CD4-positive, CD25-positive, alpha-beta regulatory T cell (primary cell): Measurements from ENCODE around the gene CHN2. TPM values are rescaled to one million over a fixed set of nuclear protein-coding genes. Genes with fewer than 3 reads are reported as not detected.

ENCODE experiments used
- ATAC-seq, 2 donors: fragments of 150-1000 bp; cut with Tn5 transposase; one replicate each; pipeline ENCODE4 v1.10.0; 2021; ENCODE audit warnings: low read depth in 2 of 2, moderate number of reproducible peaks in 2 of 2, moderate library complexity in 1 of 2
- DNase-seq, 3 donors: peaks; one replicate each; pipeline versions ENCODE4 v3.0.0 to v3.0.0-alpha.2; 2012 to 2022; ENCODE audit warnings: mixed read lengths in 1 of 3
- H3K27ac ChIP-seq: one replicate; pipeline ENCODE4 v1.7.0; 2013; ENCODE audit warnings: mild to moderate bottlenecking, low read length; ENCODE audit not compliant: insufficient read depth, poor library complexity, severe bottlenecking
- H3K27me3 ChIP-seq: one replicate; pipeline ENCODE4 v1.7.0; 2013; ENCODE audit warnings: low read length; ENCODE audit not compliant: control insufficient read depth, insufficient read depth
- H3K36me3 ChIP-seq: one replicate; pipeline ENCODE4 v1.7.0; 2013; ENCODE audit warnings: mild to moderate bottlenecking, low read length, moderate library complexity; ENCODE audit not compliant: control insufficient read depth, insufficient read depth
- H3K4me1 ChIP-seq: 2 replicates; pipeline ENCODE4 v1.7.0; 2013; ENCODE audit warnings: mild to moderate bottlenecking, low read length; ENCODE audit not compliant: insufficient read depth, control insufficient read depth, poor library complexity, severe bottlenecking
- H3K4me3 ChIP-seq: one replicate; pipeline ENCODE4 v1.7.0; 2013; ENCODE audit warnings: low read depth, mild to moderate bottlenecking, low read length, moderate library complexity
- H3K9me3 ChIP-seq, 2 experiments: 1 replicate in 1 of 2; 2 replicates in 1 of 2; pipeline ENCODE4 v1.7.0; 2013; ENCODE audit warnings: low read length in 2 of 2, mild to moderate bottlenecking in 1 of 2, moderate library complexity in 1 of 2; ENCODE audit not compliant: control insufficient read depth in 2 of 2
- H3K27ac Mint-ChIP-seq, 3 donors: one replicate each; pipeline ENCODE4 v1.8.0; 2020 to 2022; ENCODE audit warnings: mild to moderate bottlenecking in 3 of 3, mixed read lengths in 3 of 3, moderate library complexity in 2 of 3
- H3K27me3 Mint-ChIP-seq: one replicate; pipeline ENCODE4 v1.8.0; 2022; ENCODE audit warnings: mild to moderate bottlenecking, mixed read lengths
- H3K36me3 Mint-ChIP-seq: one replicate; pipeline ENCODE4 v1.8.0; 2020; ENCODE audit warnings: mixed read lengths
- H3K4me1 Mint-ChIP-seq, 4 donors: one replicate each; pipeline ENCODE4 v1.8.0; 2020 to 2022; ENCODE audit warnings: mixed read lengths in 4 of 4, mild to moderate bottlenecking in 1 of 4
- H3K4me3 Mint-ChIP-seq, 4 donors: one replicate each; pipeline ENCODE4 v1.8.0; 2020 to 2022; ENCODE audit warnings: mild to moderate bottlenecking in 4 of 4, mixed read lengths in 4 of 4, moderate library complexity in 3 of 4
- H3K9me3 Mint-ChIP-seq, 7 donors: one replicate each; pipeline ENCODE4 v1.8.0; 2020 to 2022; ENCODE audit warnings: mixed read lengths in 7 of 7, mild to moderate bottlenecking in 3 of 7, moderate library complexity in 2 of 7
- polyA plus RNA-seq, 4 donors: library from polyadenylated mRNA; unstranded; fragments of 300-500 nt; fragmentation: Illumina TruSeq; gene quantifications; one replicate each; pipeline ENCODE4 v1.2.3, GENCODE V29; 2021
- total RNA-seq: library from RNA; stranded (reverse); gene quantifications from one replicate; pipeline ENCODE4 v1.2.3, GENCODE V29; 2022

Gene CHN2
- total and polyA plus RNA-seq, 5 donors from 2014 or later = 0.55 to 1.7 TPM; not detected in 3

GRCh38 chr7:29253225-29253624 is 58.6 kb downstream of the CHN2 start:
- peaks cover 0 to 2% (median 0%) of the 10 kb centered on the region in 7 donors for H3K9me3 Mint-ChIP-seq
- DNase-seq (no peak), ATAC-seq (no peak)
- no peaks in the 10 kb centered on the region for H3K27me3 Mint-ChIP-seq
- H3K27me3 ChIP-seq = no peaks in the 10 kb centered on the region
- H3K27ac ChIP-seq = no peak overlapping the region
- H3K9me3 ChIP-seq = no peaks in the 10 kb centered on the region
- H3K36me3 Mint-ChIP-seq = no peaks in the 10 kb centered on the region
- H3K4me3 Mint-ChIP-seq = no peak overlapping the region
- H3K36me3 ChIP-seq = no peaks in the 10 kb centered on the region
- H3K4me1 Mint-ChIP-seq = no peaks in the 10 kb centered on the region
- no peak overlapping the region for H3K4me3 ChIP-seq
- no peaks in the 10 kb centered on the region for H3K4me1 ChIP-seq
- H3K27ac Mint-ChIP-seq = no peak overlapping the region

GRCh38 chr7:29254591-29254990 is 60.0 kb downstream of the CHN2 start:
- Mint-ChIP-seq H3K4me3 (no peak overlapping the region), H3K9me3 (peaks cover 0 to 4% (median 0%) of the 10 kb centered on the region in 7 donors), H3K27ac (no peak overlapping the region), H3K27me3 (no peaks in the 10 kb centered on the region), H3K4me1 (no peaks in the 10 kb centered on the region), H3K36me3 (no peaks in the 10 kb centered on the region)
- Histone ChIP-seq H3K9me3 (no peaks in the 10 kb centered on the region), H3K27ac (no peak overlapping the region), H3K4me3 (no peak overlapping the region), H3K36me3 (no peaks in the 10 kb centered on the region), H3K4me1 (no peaks in the 10 kb centered on the region), H3K27me3 (no peaks in the 10 kb centered on the region)
- DNase-seq (no peak), ATAC-seq (no peak)

GRCh38 chr7:29255199-29255878 is 60.8 kb downstream of the CHN2 start:
- Histone ChIP-seq H3K4me1 (no peaks in the 10 kb centered on the region), H3K4me3 (no peak overlapping the region), H3K36me3 (no peaks in the 10 kb centered on the region), H3K9me3 (no peaks in the 10 kb centered on the region), H3K27me3 (no peaks in the 10 kb centered on the region), H3K27ac (no peak overlapping the region)
- no peak for DNase-seq
- no peak overlapping the region for H3K27ac Mint-ChIP-seq
- ATAC-seq = no peak
- no peak overlapping the region for H3K4me3 Mint-ChIP-seq
- H3K27me3 Mint-ChIP-seq = no peaks in the 10 kb centered on the region
- no peaks in the 10 kb centered on the region for H3K36me3 Mint-ChIP-seq
- no peaks in the 10 kb centered on the region for H3K4me1 Mint-ChIP-seq
- peaks cover 0 to 4% (median 0%) of the 10 kb centered on the region in 7 donors for H3K9me3 Mint-ChIP-seq

GRCh38 chr7:29255906-29256692 is 61.5 kb downstream of the CHN2 start:
- H3K36me3 ChIP-seq = no peaks in the 10 kb centered on the region
- H3K4me3 Mint-ChIP-seq = no peak overlapping the region
- no peak overlapping the region for H3K27ac ChIP-seq
- H3K4me3 ChIP-seq = no peak overlapping the region
- H3K27me3 Mint-ChIP-seq = peaks cover under 1% of the 10 kb centered on the region
- peaks cover 0 to 4% (median 0%) of the 10 kb centered on the region in 7 donors for H3K9me3 Mint-ChIP-seq
- H3K4me1 ChIP-seq = no peaks in the 10 kb centered on the region
- H3K27ac Mint-ChIP-seq = no peak overlapping the region
- DNase-seq (no peak), ATAC-seq (no peak)
- H3K4me1 Mint-ChIP-seq = no peaks in the 10 kb centered on the region
- H3K36me3 Mint-ChIP-seq = no peaks in the 10 kb centered on the region
- H3K27me3 ChIP-seq = no peaks in the 10 kb centered on the region
- no peaks in the 10 kb centered on the region for H3K9me3 ChIP-seq

- Mint-ChIP-seq H3K27ac (no peak overlapping the region), H3K4me1 (no peaks in the 10 kb centered on the region), H3K4me3 (no peak overlapping the region), H3K9me3 (peaks cover 0 to 4% (median 0%) of the 10 kb centered on the region in 7 donors), H3K27me3 (peaks cover 5% of the 10 kb centered on the region), H3K36me3 (no peaks in the 10 kb centered on the region)
- H3K27me3 ChIP-seq = no peaks in the 10 kb centered on the region
- ATAC-seq = no peak
- no peak overlapping the region for H3K27ac ChIP-seq
- no peaks in the 10 kb centered on the region for H3K36me3 ChIP-seq
- no peak overlapping the region for H3K4me3 ChIP-seq
- H3K9me3 ChIP-seq = no peaks in the 10 kb centered on the region
- DNase-seq = no peak
- no peaks in the 10 kb centered on the region for H3K4me1 ChIP-seq
Measured at GRCh38 chr7:29256693-29257002, 62.1 kb downstream of the CHN2 start.

GRCh38 chr7:29258951-29259350 is 64.4 kb downstream of the CHN2 start:
- ATAC-seq (no peak), DNase-seq (no peak)
- H3K36me3 Mint-ChIP-seq = no peaks in the 10 kb centered on the region
- H3K4me3 Mint-ChIP-seq = no peak overlapping the region
- H3K27ac ChIP-seq = no peak overlapping the region
- H3K4me1 Mint-ChIP-seq = no peaks in the 10 kb centered on the region
- no peaks in the 10 kb centered on the region for H3K27me3 ChIP-seq
- H3K27me3 Mint-ChIP-seq = peaks cover 5% of the 10 kb centered on the region
- H3K36me3 ChIP-seq = no peaks in the 10 kb centered on the region
- H3K9me3 Mint-ChIP-seq = peaks cover 0 to 2% (median 0%) of the 10 kb centered on the region in 7 donors
- H3K4me1 ChIP-seq = no peaks in the 10 kb centered on the region
- H3K27ac Mint-ChIP-seq = no peak overlapping the region
- H3K9me3 ChIP-seq = no peaks in the 10 kb centered on the region
- no peak overlapping the region for H3K4me3 ChIP-seq

- no peak overlapping the region for H3K4me3 Mint-ChIP-seq
- H3K36me3 Mint-ChIP-seq = peaks cover 4% of the 10 kb centered on the region
- H3K9me3 Mint-ChIP-seq = peaks cover 0 to 6% (median 1%) of the 10 kb centered on the region in 7 donors
Measured at GRCh38 chr7:29262191-29262917, 67.8 kb downstream of the CHN2 start.

More at GRCh38 chr7:29262191-29262917, 67.8 kb downstream of the CHN2 start:
- Histone ChIP-seq H3K9me3 (no peaks in the 10 kb centered on the region), H3K4me1 (no peaks in the 10 kb centered on the region), H3K36me3 (no peaks in the 10 kb centered on the region), H3K4me3 (no peak overlapping the region), H3K27ac (no peak overlapping the region), H3K27me3 (no peaks in the 10 kb centered on the region)
- peaks cover 5% of the 10 kb centered on the region for H3K27me3 Mint-ChIP-seq
- no peak overlapping the region for H3K27ac Mint-ChIP-seq
- no peak for DNase-seq
- ATAC-seq = no peak
- H3K4me1 Mint-ChIP-seq = no peaks in the 10 kb centered on the region
